ENCODE data around the gene SVIL.
A peak's percentile ranks its signal among the peaks of the same experiment; 100 is the strongest.
"Not testable (repeated sequence)": the region's sequence is repeated elsewhere in the genome, so short reads cannot be mapped to it uniquely, and the experiment has no call there.

SVIL gene

DNA sequence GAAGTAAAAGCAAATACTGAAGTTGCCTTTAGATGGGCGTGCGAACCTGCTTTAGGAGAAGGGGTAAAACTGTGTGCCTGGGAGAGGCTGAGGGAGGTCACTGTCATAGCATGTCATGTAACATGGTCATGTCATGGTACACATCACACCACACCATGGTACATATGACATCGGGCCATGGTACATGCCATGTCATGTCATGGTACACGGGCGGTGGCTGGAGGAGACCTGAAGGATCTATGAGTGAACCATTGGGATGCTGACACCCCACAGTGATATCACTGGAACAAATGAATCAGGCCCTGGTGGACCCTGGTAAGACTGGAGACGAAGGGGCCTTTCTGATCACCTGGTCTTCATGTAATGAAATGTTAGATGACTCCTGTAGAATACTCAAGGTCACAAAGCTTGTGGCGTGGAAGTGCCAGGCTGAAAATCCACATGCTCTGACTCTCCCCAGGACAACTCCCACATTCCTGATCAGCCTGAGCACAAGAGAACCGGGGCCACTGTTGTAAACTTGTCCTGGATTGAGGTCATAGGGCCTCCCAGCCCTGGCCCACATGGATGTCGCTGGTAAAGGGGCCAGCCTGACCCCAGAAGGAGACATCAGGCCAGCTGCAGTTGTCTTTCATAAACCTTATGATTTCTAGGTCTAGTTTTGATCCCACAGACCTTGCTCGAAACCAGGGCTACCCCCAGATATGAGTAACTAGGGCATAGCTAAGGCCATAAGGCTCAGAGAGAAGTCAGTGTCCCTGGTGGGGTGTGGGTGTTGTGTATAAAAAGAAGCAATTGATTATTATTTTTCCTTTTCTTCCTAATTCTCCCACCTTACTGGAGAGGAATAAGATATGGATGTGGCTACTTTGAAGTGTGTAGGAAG is 60.3 kb downstream of the SVIL start:
- not testable (repeated sequence) for DNase-seq (ENCODE audit: low read depth)

DNA sequence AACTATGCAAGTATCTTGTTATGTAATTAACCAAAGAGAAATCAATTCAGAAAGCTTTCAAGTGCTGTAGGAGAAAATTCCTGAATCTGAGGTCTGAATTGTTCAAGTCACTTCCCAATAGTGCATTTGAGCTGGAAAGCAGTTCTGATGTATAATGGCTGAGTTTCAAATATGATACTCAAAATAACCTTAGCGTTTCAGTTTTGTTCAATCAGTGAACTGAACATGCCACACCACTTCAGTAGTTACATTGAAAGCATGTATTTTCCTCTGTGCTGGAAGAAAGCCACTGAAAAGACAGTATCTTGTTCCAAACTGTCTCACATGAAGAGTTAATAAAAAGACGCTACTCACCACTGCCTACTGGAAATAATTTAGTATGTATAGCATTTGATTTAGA is 64.5 kb downstream of the SVIL start:
- DNase-seq (ENCODE audit: low read depth), result not testable (repeated sequence)

DNA sequence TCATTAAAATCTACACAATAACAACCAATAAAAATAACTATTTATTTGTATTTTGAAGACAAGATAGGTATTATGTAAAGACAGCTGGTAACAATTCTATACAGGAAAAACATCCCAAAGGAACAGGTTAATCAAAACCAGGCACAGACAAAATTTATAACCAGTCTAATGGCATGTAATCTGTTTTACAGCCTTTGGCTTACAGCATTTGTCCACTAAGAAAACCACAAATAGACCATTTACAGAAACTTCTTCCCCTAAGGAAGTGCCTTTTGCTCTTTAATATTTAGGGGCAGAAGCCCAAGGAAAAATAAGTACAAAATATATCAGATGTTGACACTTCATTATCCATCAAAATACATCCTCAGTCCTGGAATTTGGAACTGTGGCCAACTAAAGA is 65.0 kb downstream of the SVIL start:
- peak; percentile 40 for DNase-seq (ENCODE audit: low read depth)

DNA sequence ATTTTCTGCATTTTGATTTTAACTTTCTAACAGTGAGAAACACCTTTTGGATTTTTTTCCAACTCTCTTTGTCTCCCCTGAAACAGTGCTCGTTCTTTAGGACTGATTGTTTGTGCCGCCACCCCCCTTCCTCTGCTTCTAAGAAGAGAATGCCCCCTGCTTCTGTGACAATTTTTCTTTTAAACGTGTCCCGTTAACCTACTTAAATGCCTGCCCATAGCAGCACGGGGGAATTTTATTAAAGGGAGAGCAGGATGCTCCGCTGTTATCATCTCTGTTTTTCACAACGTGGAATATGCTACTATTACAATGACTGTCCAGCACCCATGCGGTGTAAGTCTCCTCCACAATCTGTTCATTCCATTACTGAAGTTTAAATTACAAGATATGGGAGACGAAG is 67.8 kb downstream of the SVIL start:
- DNase-seq (ENCODE audit: low read depth), result no peak

DNA sequence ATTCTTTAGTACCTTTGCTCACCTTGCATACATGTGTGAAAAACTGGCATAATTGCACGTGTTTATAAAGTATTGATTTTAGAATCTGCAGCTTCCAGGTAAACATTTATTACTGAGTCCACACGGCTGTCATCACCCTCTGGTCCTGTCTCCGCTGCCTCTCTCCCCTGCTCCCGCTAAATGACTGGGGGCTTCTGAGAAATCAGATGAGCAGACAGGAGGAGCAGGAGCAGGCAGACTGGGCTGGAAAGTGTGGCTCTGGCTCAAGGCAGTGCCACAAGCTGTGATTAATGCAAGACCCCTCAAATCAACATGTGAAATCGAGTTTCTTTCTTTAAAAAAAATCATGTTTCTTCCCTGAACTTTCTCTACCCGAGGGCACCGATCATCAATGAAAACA is 68.6 kb downstream of the SVIL start:
- not testable (repeated sequence) for DNase-seq (ENCODE audit: low read depth)

DNA sequence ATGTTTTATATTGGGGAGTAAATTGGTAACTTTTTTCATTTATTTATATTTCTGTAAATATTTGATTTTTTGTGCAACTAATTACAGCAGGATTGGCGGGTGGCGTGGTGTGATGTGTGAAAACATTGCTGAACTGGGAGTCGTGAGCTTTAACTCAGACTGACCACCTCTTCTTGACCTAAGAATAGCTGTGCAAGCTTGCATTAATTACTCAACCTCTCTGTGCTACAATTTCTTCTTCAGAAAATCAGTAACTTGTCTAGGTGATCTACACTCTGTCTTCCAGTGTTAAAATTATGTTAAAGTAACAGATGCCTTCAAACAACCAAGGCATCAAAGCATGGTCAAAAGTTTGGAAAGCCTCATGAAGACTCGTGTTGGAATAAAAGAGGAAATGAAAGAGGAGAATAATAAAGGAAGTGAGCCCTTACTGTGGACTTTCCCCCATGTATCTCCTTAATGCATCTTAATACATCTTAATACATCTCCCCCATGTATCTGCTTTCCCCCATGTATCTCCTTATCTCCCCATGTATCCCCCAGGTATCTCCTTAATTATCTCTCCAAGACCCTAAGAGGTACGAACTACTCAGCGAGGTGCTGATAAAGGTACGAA is 71.2 kb downstream of the SVIL start:
- DNase-seq (ENCODE audit: low read depth), result no peak

DNA sequence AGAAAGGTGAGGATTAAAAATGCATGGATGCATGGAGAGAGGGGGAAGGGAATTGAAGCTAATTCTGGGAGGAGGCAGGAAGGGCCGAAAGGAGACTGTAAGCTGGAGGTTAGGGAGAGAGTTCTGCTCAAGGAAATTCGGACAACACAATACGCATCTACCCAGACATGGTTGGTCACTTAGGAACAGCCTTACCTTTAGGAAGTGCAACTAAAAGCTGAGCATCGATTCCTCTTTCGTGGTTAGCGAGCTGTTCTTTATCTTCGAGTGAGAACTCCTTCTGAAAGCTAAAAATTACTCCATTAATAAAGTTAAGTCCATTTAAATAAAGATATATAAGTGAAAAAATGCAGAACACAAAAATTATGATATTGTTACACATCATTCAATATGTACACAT is 71.8 kb downstream of the SVIL start:
- not testable (repeated sequence) for DNase-seq (ENCODE audit: low read depth)

DNA sequence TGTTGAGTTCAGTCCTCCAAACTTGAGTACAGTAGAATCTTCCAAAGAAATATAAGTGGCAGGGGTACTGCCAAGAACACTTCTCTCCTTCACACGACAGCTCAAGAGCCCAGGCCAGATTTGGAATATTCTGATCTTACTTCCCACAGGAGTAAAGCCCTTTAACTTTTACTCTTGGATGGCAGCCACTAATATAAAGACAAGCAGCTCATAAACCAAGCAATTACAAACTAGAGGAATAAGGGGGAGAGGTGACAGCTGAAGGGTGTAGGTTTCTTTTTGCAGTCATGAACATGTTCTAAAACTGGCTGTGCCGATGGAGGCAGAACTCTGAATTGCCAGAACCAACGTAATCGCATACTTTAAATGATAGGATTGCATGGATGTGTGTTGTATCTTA is 74.8 kb downstream of the SVIL start:
- DNase-seq (ENCODE audit: low read depth), result peak; percentile 16

DNA sequence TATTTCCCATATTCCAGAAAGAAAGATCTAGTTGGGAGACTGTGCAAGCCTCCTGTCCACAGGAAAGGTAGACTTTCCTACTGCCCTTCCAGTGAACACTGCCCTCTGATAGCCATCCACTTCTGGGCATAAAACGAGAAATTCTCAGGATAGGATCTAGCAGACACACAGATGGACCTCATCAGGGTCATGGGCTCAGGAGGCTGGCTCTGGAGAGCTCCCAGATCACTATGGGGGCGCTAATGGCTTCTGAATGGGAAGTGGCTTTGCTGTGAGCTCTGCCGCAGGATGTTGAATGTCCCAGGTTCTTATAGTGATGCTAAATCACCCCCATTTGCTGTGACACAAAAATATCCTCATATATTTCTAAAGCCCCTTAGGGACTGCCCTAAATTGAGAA is 77.1 kb downstream of the SVIL start:
- DNase-seq (ENCODE audit: low read depth), result no peak

DNA sequence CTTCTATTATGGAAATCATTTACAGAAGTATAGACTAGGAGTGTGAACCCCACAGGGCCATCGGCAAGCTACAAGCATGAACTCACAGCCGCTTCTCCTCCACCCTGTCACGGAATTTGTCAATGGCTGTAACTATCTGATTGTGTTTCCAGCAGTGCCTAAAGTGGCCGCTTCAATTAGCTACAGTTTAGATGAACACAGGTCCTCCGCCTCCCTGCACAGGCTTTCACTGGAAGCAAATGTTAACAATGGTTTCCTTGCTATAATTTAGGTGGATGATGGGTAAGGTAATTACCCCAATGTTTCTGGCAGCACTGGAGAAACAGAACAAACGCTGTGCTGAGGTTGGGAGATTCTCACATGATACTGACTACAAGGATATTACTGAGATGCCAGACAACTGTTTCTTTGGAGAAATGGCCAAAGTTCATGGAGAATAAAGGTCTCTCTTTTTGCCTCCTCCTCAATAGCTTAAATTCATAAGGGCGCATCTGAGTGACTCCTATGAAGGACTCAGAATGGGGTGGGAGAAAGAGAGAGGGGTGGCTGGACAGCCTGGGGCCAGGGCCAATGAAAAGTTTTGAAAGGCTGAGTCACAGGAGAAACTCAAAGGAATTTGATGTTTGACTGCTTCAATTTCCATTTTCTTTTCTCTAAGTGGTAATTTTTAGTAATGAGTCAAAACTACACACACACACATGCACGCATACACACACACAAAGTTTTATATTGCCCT is 78.9 kb downstream of the SVIL start:
- peak; percentile 87 for DNase-seq (ENCODE audit: low read depth)

DNA sequence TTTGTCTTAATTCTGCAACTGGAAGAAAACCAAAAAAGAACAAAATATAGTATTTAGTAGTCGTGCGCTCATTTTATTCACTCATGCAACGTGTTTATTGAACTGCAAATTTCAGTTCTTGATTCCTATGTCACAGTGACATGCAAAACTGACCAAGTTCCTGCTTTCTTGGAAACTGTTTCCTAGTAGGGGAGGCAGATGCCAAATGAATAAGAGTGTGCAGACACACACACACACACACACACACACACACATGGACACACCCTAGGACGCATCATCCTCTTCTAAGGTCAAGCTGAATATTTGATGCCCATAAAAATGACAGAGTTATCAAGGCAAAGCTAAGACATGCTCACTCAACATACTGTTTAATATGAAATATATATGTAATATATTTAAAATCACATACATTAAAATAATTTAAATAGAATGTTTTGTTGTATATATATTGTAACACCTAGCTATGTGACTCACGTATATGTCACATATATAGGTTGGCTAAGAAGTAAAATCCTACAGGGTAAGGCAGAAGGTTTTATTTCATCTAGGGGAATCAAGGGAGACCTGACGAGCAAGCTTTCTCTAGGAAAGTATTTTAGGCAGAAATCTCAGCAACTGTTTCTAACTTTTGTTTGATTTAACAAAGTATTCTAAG is 79.6 kb downstream of the SVIL start:
- peak; percentile 7 for DNase-seq (ENCODE audit: low read depth)

DNA sequence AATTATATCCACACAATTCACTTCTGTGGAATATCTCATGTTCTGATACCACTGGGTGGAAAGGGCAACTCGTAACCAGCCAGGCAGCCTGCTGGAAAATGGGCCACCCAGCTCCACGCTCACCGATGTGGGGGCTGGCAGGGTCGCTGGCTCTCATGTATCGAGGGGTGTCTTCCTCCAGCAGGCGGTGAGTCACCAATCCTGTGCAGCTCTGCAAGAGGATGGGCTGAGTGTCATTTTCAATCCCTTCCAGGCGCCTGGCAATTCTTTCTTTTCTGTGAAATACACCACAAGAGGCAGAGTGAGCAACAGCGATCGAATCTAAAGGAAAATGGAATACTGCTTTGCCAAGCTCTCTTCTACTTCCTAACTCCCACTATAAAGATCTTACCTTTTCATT is 80.1 kb downstream of the SVIL start:
- DNase-seq (ENCODE audit: low read depth), result peak; percentile 57

DNA sequence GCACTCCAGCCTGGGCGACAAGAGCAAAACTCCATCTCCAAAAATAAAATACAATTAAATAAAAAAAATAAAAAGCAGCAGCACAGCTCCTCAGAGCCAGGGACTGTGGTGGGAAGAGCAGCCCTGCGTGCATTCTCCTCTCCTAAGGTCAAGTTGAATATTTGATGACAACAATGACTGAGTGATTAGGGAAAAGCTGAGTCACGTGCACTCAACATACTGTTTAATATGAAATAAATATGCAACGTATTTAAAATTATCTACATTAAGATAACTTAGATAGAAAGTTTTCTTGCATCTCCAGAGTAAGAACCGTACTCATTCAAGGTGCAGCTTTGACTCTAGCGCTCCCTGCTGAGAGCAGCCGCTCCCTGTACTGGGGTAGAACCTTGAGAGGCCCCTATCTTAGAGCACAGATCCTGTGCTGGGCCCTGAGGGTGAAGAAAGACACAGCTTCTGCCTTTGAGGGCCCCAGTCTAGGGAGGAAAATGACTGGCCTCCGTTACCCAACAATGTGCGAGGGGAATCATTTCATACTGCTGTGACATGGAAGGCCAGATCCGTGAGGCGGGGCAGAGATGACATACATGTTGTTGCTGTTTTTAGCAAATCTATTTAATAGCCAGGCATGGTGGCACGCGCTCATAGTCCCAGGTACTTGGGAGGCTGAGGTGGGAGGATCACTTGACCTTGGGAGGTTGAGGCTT is 81.1 kb downstream of the SVIL start:
- DNase-seq (ENCODE audit: low read depth), result no peak

DNA sequence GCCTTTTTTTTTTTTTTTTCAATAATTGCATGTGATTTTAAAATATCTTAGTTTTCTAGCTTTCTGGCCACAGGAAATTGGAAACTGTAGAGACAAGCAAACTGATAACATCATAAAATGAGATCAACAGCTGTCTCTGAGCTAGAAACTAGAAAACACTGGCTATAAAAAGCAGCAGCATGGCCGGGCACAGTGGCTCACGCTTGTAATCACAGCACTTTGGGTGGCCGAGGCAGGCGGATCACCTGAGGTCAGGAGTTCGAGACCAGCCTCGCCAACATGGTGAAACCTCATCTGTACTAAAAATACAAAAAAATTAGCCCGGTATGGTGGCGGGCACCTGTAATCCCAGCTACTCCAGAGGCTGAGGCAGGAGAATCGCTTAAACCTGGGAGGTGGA is 81.7 kb downstream of the SVIL start:
- not testable (repeated sequence) for DNase-seq (ENCODE audit: low read depth)

DNA sequence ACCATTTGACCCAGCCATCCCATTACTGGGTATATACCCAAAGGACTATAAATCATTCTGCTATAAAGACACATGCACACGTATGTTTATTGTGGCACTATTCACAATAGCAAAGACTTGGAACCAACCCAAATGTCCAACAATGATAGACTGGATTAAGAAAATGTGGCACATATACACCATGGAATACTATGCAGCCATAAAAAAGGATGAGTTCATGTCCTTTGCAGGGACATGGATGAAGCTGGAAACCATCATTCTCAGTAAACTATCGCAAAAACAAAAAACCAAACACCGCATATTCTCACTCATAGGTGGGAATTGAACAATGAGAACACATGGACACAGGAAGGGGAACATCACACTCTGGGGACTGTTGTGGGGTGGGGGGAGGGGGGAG is 85.3 kb downstream of the SVIL start:
- DNase-seq (ENCODE audit: low read depth), result not testable (repeated sequence)

DNA sequence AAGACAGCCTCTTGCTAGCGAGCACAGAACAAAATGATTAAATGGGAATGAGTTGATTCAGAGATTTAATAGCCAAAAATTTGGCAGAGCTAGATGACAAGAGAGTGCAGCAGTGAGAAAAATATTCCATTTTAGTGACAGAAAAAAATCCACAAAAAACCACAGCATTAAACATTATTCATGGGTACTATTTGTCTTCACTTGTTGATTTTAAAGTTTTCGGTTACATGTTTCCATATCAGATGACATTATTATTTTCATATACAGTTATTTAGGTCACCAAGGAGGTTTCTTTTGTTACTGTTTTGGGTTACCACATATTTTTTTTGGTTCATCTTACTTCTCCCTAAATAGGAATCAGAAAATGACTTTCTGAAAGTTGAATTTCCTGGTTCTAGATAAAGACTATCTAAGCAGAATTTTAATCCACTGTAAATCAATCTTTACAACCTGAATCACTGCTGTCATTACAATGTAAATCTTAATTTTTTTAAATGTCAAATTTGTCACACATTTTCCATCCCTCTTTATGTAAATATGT is 87.9 kb downstream of the SVIL start:
- DNase-seq (ENCODE audit: low read depth), result no peak

DNA sequence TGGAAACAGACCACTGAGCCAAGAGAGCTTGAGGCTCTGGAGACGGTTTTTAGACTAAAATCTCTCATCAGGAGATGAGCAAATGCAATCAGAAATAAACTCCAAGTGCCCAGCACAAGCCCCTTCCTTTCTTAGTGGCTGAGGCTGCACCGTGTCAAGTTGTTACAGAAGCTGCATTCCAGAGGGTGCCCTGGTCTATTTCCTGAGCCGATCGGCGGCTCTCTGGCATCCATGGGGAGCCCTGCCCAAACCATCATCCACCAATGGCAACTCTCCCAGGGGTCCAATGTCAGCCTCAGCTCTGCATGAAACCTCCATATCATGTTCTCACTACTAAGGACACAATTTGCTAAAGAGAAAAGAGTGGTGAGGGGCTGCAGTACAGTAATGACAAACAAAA is 89.6 kb downstream of the SVIL start:
- no peak for DNase-seq (ENCODE audit: low read depth)

DNA sequence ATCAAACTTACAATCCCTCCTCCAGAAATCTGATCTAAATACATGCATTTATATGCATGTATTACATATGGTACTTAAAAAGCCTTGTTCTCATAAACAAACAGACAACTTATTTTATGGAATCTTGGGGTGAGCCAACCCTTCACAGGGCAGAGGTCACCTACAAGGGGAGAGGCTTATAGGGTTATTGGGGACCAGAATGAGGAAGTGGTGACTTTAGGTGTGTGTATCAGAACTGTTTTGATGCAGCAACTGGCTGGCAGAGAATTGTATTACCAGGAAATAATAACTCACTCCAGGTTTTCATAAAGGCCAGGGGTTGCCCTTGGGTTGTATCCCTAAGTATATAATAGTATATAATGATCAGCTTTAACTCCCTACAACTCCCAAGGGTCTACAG is 91.1 kb downstream of the SVIL start:
- no peak for DNase-seq (ENCODE audit: low read depth)

DNA sequence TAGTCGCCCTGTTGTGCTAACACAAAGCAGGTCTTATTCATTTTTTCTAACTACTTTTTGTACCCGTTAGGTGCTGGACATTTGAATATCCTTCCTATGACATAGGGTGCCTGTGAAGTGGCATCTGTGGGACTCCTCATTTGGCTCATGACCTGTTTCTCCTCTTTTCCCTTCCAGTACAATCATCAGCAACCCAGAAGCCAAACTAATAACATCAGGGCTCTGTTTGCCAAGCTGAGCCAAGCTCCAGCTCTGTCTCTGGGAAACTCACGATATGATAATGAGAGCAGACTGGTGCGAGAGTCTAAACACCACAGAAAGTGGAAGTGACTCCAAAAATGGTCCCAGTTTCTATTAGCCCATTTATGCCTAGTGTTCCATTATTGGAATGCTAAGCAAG is 92.0 kb downstream of the SVIL start:
- no peak for DNase-seq (ENCODE audit: low read depth)

DNA sequence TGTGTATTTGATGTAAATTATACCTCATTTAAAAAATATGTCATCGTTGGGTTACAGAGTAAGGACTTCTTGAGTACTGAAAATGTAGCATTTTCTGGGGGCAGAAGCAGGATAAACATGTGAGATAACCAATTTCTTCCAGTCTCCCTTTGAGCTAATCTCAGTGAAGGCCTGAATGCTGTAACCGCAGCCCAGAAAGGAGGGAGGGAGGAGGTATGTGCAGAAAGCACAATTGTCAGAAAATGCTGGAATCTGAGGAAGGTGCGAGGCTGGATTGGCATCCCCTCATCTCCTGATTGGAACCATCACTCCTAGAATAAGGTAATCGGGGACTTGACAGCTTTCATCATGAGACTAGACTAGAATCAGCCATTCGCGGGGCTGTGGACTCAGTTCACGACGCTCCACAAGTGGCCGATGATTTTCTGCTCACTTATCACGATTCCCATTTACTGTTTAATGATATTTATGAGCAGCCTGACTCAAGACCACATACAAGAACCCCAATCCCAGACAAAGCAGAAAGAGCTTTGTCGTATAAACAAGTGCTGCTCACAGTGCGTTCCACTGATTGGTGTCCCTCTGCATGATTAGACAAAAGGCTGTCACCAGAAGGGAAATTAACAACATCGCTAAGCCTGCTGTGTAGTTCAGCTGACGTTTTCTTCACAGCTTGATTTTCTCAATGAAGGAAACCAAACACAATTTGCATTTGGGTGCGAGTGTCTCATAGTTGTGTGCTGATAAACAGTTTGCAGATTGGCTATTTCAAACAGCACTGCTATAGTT is 93.2 kb downstream of the SVIL start:
- DNase-seq (ENCODE audit: low read depth), result no peak

DNA sequence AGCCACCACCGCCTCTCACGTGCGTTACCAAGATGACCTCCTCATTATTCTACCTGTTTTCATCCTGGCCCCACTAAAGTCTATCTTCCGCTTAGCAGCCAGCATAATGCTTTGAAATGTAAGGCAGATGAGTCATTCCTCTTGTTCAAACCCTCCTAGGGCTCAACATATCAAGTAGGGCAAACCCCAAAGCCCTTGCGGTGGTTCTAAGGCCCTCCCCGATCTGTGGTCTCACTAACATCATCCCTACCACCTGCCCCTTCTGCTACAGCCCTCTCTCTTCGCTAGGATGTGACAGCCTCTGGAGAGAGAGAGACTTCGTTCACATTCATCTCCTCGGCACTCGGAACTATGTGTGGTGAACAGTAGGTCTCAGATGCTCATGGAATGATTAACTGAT is 94.8 kb downstream of the SVIL start:
- no peak for DNase-seq (ENCODE audit: low read depth)
